ENCODE measurements around the gene CRTC1. TPM values are rescaled to one million over a fixed set of nuclear protein-coding genes. Genes with fewer than 3 reads are reported as not detected.
A peak's percentile ranks its signal among the peaks of the same experiment; 100 is the strongest.

CRTC1 gene
- total and polyA plus RNA-seq, 7 donors: 4.5 to 12.5 (median 8.1) TPM

DNA sequence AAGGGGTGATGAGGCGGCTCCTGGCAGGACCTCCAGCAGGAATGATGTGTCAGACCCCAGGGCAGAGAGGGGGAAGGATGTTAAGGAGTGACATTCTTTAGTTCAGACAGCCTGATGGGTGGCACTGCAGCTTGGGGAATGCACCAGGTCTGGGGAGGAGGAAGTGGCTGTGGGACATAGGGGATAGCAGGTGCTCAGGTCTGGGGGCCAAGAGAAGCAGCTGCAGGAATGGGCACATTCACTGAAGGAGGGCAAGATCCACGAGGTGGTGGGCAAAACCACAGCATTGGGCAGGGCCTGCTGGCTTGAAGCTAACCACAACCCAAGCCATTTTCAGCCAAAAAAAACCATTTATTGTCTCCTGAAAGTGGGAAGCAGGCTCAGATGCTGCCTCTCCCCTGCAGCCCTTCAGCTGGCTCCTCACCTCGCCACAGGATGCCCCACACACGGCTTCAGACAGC, 81.1 kb downstream of the CRTC1 start:
- H3K4me1 ChIP-seq: peaks cover 31% of the 10 kb centered on the region
- H3K9me3 ChIP-seq: no peaks in the 10 kb centered on the region
- ATAC-seq (no peak), DNase-seq (no peak)
- H3K27ac ChIP-seq: peak overlapping the region; percentile 69
- intact Hi-C loops (cut with DNase I): no loop called here
- no peaks in the 10 kb centered on the region for H3K27me3 ChIP-seq (ENCODE audit: insufficient read depth in 3 of 3, low read length in 2 of 3)
- TF ChIP-seq, protein P1, sequence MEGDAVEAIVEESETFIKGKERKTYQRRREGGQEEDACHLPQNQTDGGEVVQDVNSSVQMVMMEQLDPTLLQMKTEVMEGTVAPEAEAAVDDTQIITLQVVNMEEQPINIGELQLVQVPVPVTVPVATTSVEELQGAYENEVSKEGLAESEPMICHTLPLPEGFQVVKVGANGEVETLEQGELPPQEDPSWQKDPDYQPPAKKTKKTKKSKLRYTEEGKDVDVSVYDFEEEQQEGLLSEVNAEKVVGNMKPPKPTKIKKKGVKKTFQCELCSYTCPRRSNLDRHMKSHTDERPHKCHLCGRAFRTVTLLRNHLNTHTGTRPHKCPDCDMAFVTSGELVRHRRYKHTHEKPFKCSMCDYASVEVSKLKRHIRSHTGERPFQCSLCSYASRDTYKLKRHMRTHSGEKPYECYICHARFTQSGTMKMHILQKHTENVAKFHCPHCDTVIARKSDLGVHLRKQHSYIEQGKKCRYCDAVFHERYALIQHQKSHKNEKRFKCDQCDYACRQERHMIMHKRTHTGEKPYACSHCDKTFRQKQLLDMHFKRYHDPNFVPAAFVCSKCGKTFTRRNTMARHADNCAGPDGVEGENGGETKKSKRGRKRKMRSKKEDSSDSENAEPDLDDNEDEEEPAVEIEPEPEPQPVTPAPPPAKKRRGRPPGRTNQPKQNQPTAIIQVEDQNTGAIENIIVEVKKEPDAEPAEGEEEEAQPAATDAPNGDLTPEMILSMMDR (IDR thresholded peaks at IDR 0.05): no peak
- H3K36me3 ChIP-seq (ENCODE audit: insufficient read depth in 1 of 2, low read depth in 1 of 2): no peaks in the 10 kb centered on the region
- no peak overlapping the region for H3K4me3 ChIP-seq
- 62 to 75% (median 66%) methylated on average over 4 of the region's 4 CpGs for WGBS, 3 donors

DNA sequence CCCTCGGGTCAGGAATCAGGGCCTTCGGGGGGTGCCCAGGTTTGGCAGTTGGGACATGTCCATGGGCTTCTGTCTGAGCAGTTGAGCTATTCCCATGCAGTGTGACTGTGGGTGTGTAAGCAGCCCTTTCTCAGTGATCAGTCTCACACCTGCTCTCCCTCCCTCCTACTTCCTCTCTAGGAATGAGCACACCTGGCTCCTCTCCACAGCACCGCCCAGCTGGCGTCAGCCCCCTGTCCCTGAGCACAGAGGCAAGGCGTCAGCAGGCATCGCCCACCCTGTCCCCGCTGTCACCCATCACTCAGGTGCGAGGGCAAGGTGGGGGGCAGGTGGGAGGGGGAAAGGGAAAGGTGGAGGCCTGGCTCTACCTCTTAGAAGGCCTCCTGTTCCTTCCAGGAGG, 81.7 kb downstream of the CRTC1 start:
- peaks cover 31% of the 10 kb centered on the region for H3K4me1 ChIP-seq

GRCh38 chr19:18768046-18768771, 84.7 kb downstream of the CRTC1 start:
- intact Hi-C loops (cut with DNase I): no loop called here
- H3K36me3 ChIP-seq (ENCODE audit: insufficient read depth in 1 of 2, low read depth in 1 of 2): no peaks in the 10 kb centered on the region
- TF ChIP-seq, protein P1 (IDR thresholded peaks at IDR 0.05): no peak
- H3K27ac ChIP-seq: no peak overlapping the region
- 70 to 71% (median 70%) methylated on average over 19 to 30 of the region's 30 CpGs for WGBS, 3 donors
- DNase-seq: no peak
- no peaks in the 10 kb centered on the region for H3K27me3 ChIP-seq (ENCODE audit: insufficient read depth in 3 of 3, low read length in 2 of 3)
- peaks cover 16% of the 10 kb centered on the region for H3K4me1 ChIP-seq
- ATAC-seq: no peak
- no peaks in the 10 kb centered on the region for H3K9me3 ChIP-seq
- H3K4me3 ChIP-seq: no peak overlapping the region

More for the DNA sequence above, 81.7 kb downstream of the CRTC1 start:
- no peaks in the 10 kb centered on the region for H3K36me3 ChIP-seq (ENCODE audit: insufficient read depth in 1 of 2, low read depth in 1 of 2)
- no peaks in the 10 kb centered on the region for H3K9me3 ChIP-seq
- H3K27ac ChIP-seq: no peak overlapping the region
- H3K4me3 ChIP-seq: no peak overlapping the region
- no peaks in the 10 kb centered on the region for H3K27me3 ChIP-seq (ENCODE audit: insufficient read depth in 3 of 3, low read length in 2 of 3)
- TF ChIP-seq, protein P1 (IDR thresholded peaks at IDR 0.05): no peak
- no peak for DNase-seq
- ATAC-seq: no peak
- WGBS, 3 donors: 93 to 95% (median 93%) methylated on average over 8 of the region's 8 CpGs
- intact Hi-C loops (cut with DNase I): no loop called here

GRCh38 chr19:18768997-18769891, 85.8 kb downstream of the CRTC1 start:
- Histone ChIP-seq H3K4me3 (no peak overlapping the region), H3K4me1 (peaks cover 5% of the 10 kb centered on the region), H3K36me3 (ENCODE audit: insufficient read depth in 1 of 2, low read depth in 1 of 2) (no peaks in the 10 kb centered on the region), H3K27ac (no peak overlapping the region), H3K27me3 (ENCODE audit: insufficient read depth in 3 of 3, low read length in 2 of 3) (no peaks in the 10 kb centered on the region), H3K9me3 (no peaks in the 10 kb centered on the region)
- intact Hi-C loops (cut with DNase I): no loop called here
- no peak for DNase-seq
- peak in 3 of 4 donors; percentile 21 to 71 (median 67) for ATAC-seq
- TF ChIP-seq, protein P1 (IDR thresholded peaks at IDR 0.05): no peak
- WGBS, 3 donors: 53 to 73% (median 55%) methylated on average over 24 of the region's 24 CpGs

Data from psoas muscle (tissue), 8 donors.